IMR-90 (cell line): Measurements from ENCODE around the gene MSMO1. TPM values are rescaled to one million over a fixed set of nuclear protein-coding genes. Genes with fewer than 3 reads are reported as not detected.
A peak's percentile ranks its signal among the peaks of the same experiment; 100 is the strongest.

Experiments used
- ATAC-seq: fragments of 200-7000 bp; cut with Tn5 transposase; 2 replicates; pipeline ENCODE4 v1.9.1; 2020; ENCODE audit warnings: low read depth, mild to moderate bottlenecking, moderate library complexity
- BruUV-seq: library from RNA; stranded (reverse); fragments of 400-500 nt; replicated peaks from 2 replicates; lab custom pipeline; 2021; lab: Mats Ljungman, UMichigan
- CTCF ChIA-PET: fragments of 300-600 bp; formaldehyde crosslinking; extraction: SDS; loops from one replicate; lab custom pipeline; 2021; ENCODE audit warnings: antibody characterized with exemption; lab: Yijun Ruan, JAX
- POLR2A ChIA-PET: fragments of 300-600 bp; sonication (Branson Sonifier 250); formaldehyde crosslinking; loops from one replicate; lab custom pipeline; 2022; ENCODE audit warnings: antibody characterized with exemption; ENCODE audit not compliant: unreplicated experiment; lab: Charles Lee
- DNase-seq: peaks from one replicate; pipeline ENCODE4 v3.0.0; 2013
- H2AFZ ChIP-seq: replicated peaks from 2 replicates; pipeline ENCODE3; 2013; ENCODE audit warnings: low read length, mild to moderate bottlenecking; ENCODE audit not compliant: poor library complexity
- H2AK5ac ChIP-seq: 2 replicates; pipeline ENCODE4 v1.6.1; 2013; ENCODE audit warnings: low read depth, low read length, inconsistent platforms
- H2AK9ac ChIP-seq: replicated peaks from 2 replicates; pipeline ENCODE3; 2013; ENCODE audit warnings: mild to moderate bottlenecking, low read depth, low read length, moderate library complexity; ENCODE audit not compliant: poor library complexity
- H2BK120ac ChIP-seq: 2 replicates; pipeline ENCODE4 v1.6.1; 2013; ENCODE audit warnings: low read depth, low read length, inconsistent platforms
- H2BK15ac ChIP-seq: 3 replicates; pipeline ENCODE4 v1.6.1; 2013; ENCODE audit warnings: low read depth, low read length, inconsistent platforms
- H2BK20ac ChIP-seq: 2 replicates; pipeline ENCODE4 v1.6.1; 2013; ENCODE audit warnings: low read depth, mild to moderate bottlenecking, inconsistent platforms, low read length, moderate library complexity
- H2BK5ac ChIP-seq: 2 replicates; pipeline ENCODE4 v1.6.1; 2013; ENCODE audit warnings: mild to moderate bottlenecking, low read depth, low read length, inconsistent platforms; ENCODE audit not compliant: poor library complexity, severe bottlenecking
- H3K14ac ChIP-seq: replicated peaks from 2 replicates; pipeline ENCODE4 v1.6.1; 2013; ENCODE audit warnings: low read depth, low read length, inconsistent platforms
- H3K18ac ChIP-seq: 2 replicates; pipeline ENCODE4 v1.6.1; 2013; ENCODE audit warnings: low read depth, low read length, control low read depth
- H3K23ac ChIP-seq: 2 replicates; pipeline ENCODE4 v1.6.1; 2013; ENCODE audit warnings: low read depth, low read length, inconsistent platforms
- H3K27ac ChIP-seq: 2 replicates; pipeline ENCODE4 v1.5.1; 2013; ENCODE audit warnings: mild to moderate bottlenecking, control low read depth, low read length; ENCODE audit not compliant: insufficient read depth
- H3K27me3 ChIP-seq: 2 replicates; pipeline ENCODE4 v1.6.1; 2013; ENCODE audit warnings: low read length; ENCODE audit not compliant: control insufficient read depth, insufficient read depth
- H3K36me3 ChIP-seq: 2 replicates; pipeline ENCODE4 v1.6.1; 2013; ENCODE audit warnings: low read length, mixed read lengths; ENCODE audit not compliant: control insufficient read depth, insufficient read depth
- H3K4ac ChIP-seq: 2 replicates; pipeline ENCODE4 v1.6.1; 2013; ENCODE audit warnings: low read depth, low read length, inconsistent platforms
- H3K4me1 ChIP-seq: 2 replicates; pipeline ENCODE4 v1.6.1; 2013; ENCODE audit warnings: low read length, mixed read lengths; ENCODE audit not compliant: control insufficient read depth, insufficient read depth
- H3K4me2 ChIP-seq: 2 replicates; pipeline ENCODE4 v1.6.1; 2013; ENCODE audit warnings: low read depth, mild to moderate bottlenecking, control low read depth, low read length, moderate library complexity
- H3K4me3 ChIP-seq: 2 replicates; pipeline ENCODE4 v1.5.1; 2013; ENCODE audit warnings: low read depth, mild to moderate bottlenecking, control low read depth, low read length, moderate library complexity; ENCODE audit not compliant: insufficient read depth
- H3K56ac ChIP-seq: 2 replicates; pipeline ENCODE4 v1.6.1; 2013; ENCODE audit warnings: low read length, inconsistent platforms; ENCODE audit not compliant: insufficient read depth; ENCODE audit errors: extremely low read depth
- H3K79me1 ChIP-seq, 2 experiments: 2 replicates each; pipeline ENCODE4 v1.6.1; 2013; ENCODE audit warnings: low read length in 2 of 2, inconsistent platforms in 1 of 2, low read depth in 1 of 2
- H3K9ac ChIP-seq: 2 replicates; pipeline ENCODE4 v1.6.1; 2013; ENCODE audit warnings: low read depth, low read length, control low read depth
- H3K9me1 ChIP-seq: 2 replicates; pipeline ENCODE4 v1.6.1; 2013; ENCODE audit warnings: low read length, inconsistent platforms; ENCODE audit not compliant: insufficient read depth
- H3K9me3 ChIP-seq: 2 replicates; pipeline ENCODE4 v1.6.1; 2013; ENCODE audit warnings: low read length; ENCODE audit not compliant: control insufficient read depth, insufficient read depth
- H4K20me1 ChIP-seq: 2 replicates; pipeline ENCODE4 v1.6.1; 2013; ENCODE audit warnings: low read length, inconsistent platforms; ENCODE audit not compliant: insufficient read depth
- H4K5ac ChIP-seq: 2 replicates; pipeline ENCODE4 v1.6.1; 2013; ENCODE audit warnings: mild to moderate bottlenecking, low read depth, low read length, control low read depth
- H4K8ac ChIP-seq, 2 experiments: 2 replicates each; pipeline ENCODE4 v1.6.1; 2013; ENCODE audit warnings: low read depth in 2 of 2, low read length in 2 of 2, control low read depth in 1 of 2, inconsistent platforms in 1 of 2
- H4K91ac ChIP-seq: 2 replicates; pipeline ENCODE4 v1.6.1; 2013; ENCODE audit warnings: low read depth, low read length, inconsistent platforms; ENCODE audit not compliant: insufficient read depth
- BHLHE40 ChIP-seq: fragments of 150-350 bp; IDR thresholded peaks from 2 replicates; pipeline ENCODE4 v1.6.1; 2016; ENCODE audit warnings: mild to moderate bottlenecking, low read depth, low read length
- CEBPB ChIP-seq: IDR thresholded peaks from 2 replicates; pipeline ENCODE4 v1.6.1; 2012; ENCODE audit warnings: low read depth, low read length, improper control_type of control experiment
- CHD1 ChIP-seq: IDR thresholded peaks from 2 replicates; pipeline ENCODE4 v1.6.1; 2012; ENCODE audit warnings: low read depth, low read length, improper control_type of control experiment
- CTCF ChIP-seq: conservative IDR thresholded peaks from 2 replicates; pipeline ENCODE4 v1.5.1; 2012; ENCODE audit warnings: mild to moderate bottlenecking, low read depth, low read length, improper control_type of control experiment
- ELK1 ChIP-seq: fragments of 150-350 bp; IDR thresholded peaks from 2 replicates; pipeline ENCODE4 v1.6.1; 2016; ENCODE audit warnings: low read depth, mild to moderate bottlenecking, low read length, moderate library complexity, borderline replicate concordance
- FOS ChIP-seq: fragments of 150-350 bp; IDR thresholded peaks from 2 replicates; pipeline ENCODE4 v1.6.1; 2016; ENCODE audit warnings: low read depth, low read length
- MAFK ChIP-seq: IDR thresholded peaks from 2 replicates; pipeline ENCODE4 v1.6.1; 2012; ENCODE audit warnings: low read depth, low read length, improper control_type of control experiment
- MAZ ChIP-seq: IDR thresholded peaks from 2 replicates; pipeline ENCODE4 v1.6.1; 2012; ENCODE audit warnings: low read depth, mild to moderate bottlenecking, low read length, improper control_type of control experiment, moderate library complexity, borderline replicate concordance
- MXI1 ChIP-seq: IDR thresholded peaks from 2 replicates; pipeline ENCODE4 v1.6.1; 2012; ENCODE audit warnings: low read depth, mild to moderate bottlenecking, low read length, moderate library complexity, borderline replicate concordance
- NFE2L2 ChIP-seq: fragments of 150-350 bp; IDR thresholded peaks from 2 replicates; pipeline ENCODE4 v1.6.1; 2016; ENCODE audit warnings: low read depth, mild to moderate bottlenecking, low read length
- POLR2A ChIP-seq: IDR thresholded peaks from 2 replicates; pipeline ENCODE4 v1.6.1; 2012; ENCODE audit warnings: mild to moderate bottlenecking, low read depth, low read length
- RAD21 ChIP-seq: IDR thresholded peaks from 2 replicates; pipeline ENCODE4 v1.6.1; 2012; ENCODE audit warnings: low read length, improper control_type of control experiment
- RCOR1 ChIP-seq: IDR thresholded peaks from 2 replicates; pipeline ENCODE4 v1.6.1; 2012; ENCODE audit warnings: mild to moderate bottlenecking, low read length, improper control_type of control experiment; ENCODE audit not compliant: insufficient replicate concordance
- RFX5 ChIP-seq: IDR thresholded peaks from 2 replicates; pipeline ENCODE4 v1.8.0; 2012; ENCODE audit warnings: low read depth, mild to moderate bottlenecking, low read length, moderate library complexity
- SMC3 ChIP-seq: fragments of 150-350 bp; IDR thresholded peaks from 2 replicates; pipeline ENCODE4 v1.6.1; 2016; ENCODE audit warnings: low read depth, mild to moderate bottlenecking, antibody characterized with exemption, low read length, moderate library complexity
- USF2 ChIP-seq: fragments of 150-350 bp; IDR thresholded peaks from 2 replicates; pipeline ENCODE4 v1.6.1; 2017; ENCODE audit warnings: mild to moderate bottlenecking, antibody characterized with exemption, low read length, low read depth
- WGBS, 2 experiments: methylation state at CpG; one replicate each; pipeline versions ENCODE4 v1.1.5 to v1.1.7; 2013; ENCODE audit warnings: missing lambda C conversion rate in 2 of 2; ENCODE audit not compliant: insufficient read length in 1 of 2; ENCODE audit errors: extremely low coverage in 2 of 2; 5-methylcytosine and 5-hydroxymethylcytosine counted together
- dilution Hi-C: fragments of 300-500 bp; cut with HindIII; formaldehyde crosslinking; loops from one replicate; pipeline ENCODE4 v1.14.3; 2018; ENCODE audit warnings: low sequenced_read_pairs; ENCODE audit not compliant: unreplicated experiment
- in situ Hi-C: fragments of 300-500 bp; cut with MboI; formaldehyde crosslinking; loops from 3 replicates; pipeline ENCODE4 v1.14.3; 2019; ENCODE audit warnings: low sequenced_read_pairs, inconsistent platforms, mixed read lengths
- intact Hi-C: fragments of 100-400 bp; cut with micrococcal nuclease; formaldehyde crosslinking; loops from 2 replicates; pipeline ENCODE4 v1.10.0; 2022
- polyA plus RNA-seq, 3 experiments: library from polyadenylated mRNA; depleted of rRNA; stranded (reverse); fragments of >200 nt; gene quantifications; 2 replicates each; pipeline ENCODE4 v1.2.3, GENCODE V29; 2012; ENCODE audit warnings: low replicate concordance in 1 of 3
- total RNA-seq: library from RNA; depleted of rRNA; stranded (reverse); fragments of >200 nt; gene quantifications from 2 replicates; pipeline ENCODE4 v1.2.3, GENCODE V29; 2012

Gene MSMO1
- total and polyA plus RNA-seq, 2 of the 4 experiments (the other 2 are of a cell fraction), result 40.1 to 42.1 TPM

- Histone ChIP-seq H3K9ac (no peak overlapping the region), H3K18ac (no peak overlapping the region), H3K9me3 (no peaks in the 10 kb centered on the region), H2BK20ac (no peak overlapping the region), H3K27ac (no peak overlapping the region), H4K20me1 (no peaks in the 10 kb centered on the region), H2AFZ (no peak overlapping the region), H3K4me2 (no peak overlapping the region), H4K91ac (no peak overlapping the region), H3K4me1 (no peaks in the 10 kb centered on the region), H3K4me3 (no peak overlapping the region), H2AK9ac (peak overlapping the region; percentile 58), H2BK5ac (no peak overlapping the region), H3K79me1 (peaks cover 0 to 5% of the 10 kb centered on the region in 2 experiments; a peak in 1 of 4 replicates), H3K56ac (no peak overlapping the region), H3K4ac (no peak overlapping the region), H2AK5ac (no peak overlapping the region), H4K8ac (no peak overlapping the region), H2BK15ac (no peak overlapping the region), H2BK120ac (no peak overlapping the region), H3K27me3 (no peaks in the 10 kb centered on the region), H3K9me1 (no peaks in the 10 kb centered on the region), H3K23ac (no peak overlapping the region), H4K5ac (no peak overlapping the region), H3K36me3 (peaks cover 2% of the 10 kb centered on the region; the same call in 1 of the 2 replicates), H3K14ac (no peak overlapping the region)
- no peak for ATAC-seq
- in situ Hi-C loops (no loop called here), intact Hi-C loops (no loop called here), dilution Hi-C loops (no loop called here)
- DNase-seq, result no peak
- BruUV-seq, result no TSS peak
- TF ChIP-seq RAD21 (no peak), CTCF (no peak), NFE2L2 (no peak), BHLHE40 (no peak), RFX5 (no peak), USF2 (no peak), MAFK (no peak), CEBPB (no peak), MAZ (no peak), FOS (no peak), RCOR1 (no peak), CHD1 (no peak), POLR2A (no peak), MXI1 (no peak), SMC3 (no peak), ELK1 (no peak)
- CTCF ChIA-PET, result no interaction called here
- WGBS, 2 experiments, result 100% methylated on average over 1 of the region's 2 CpGs; no CpG with 5 or more reads in 1 of the 2 experiments
- POLR2A ChIA-PET, result no interaction called here
Measured at GRCh38 chr4:165308606-165309005, 18.9 kb upstream of the MSMO1 start.
